Islet precursor cell (in vitro differentiated cells): Measurements from ENCODE around the gene NTF4.
"Not testable (repeated sequence)": the region's sequence is repeated elsewhere in the genome, so short reads cannot be mapped to it uniquely, and the experiment has no call there.

Experiments used
- DNase-seq: peaks from one replicate; pipeline ENCODE4 v3.0.0-alpha.2; 2018

The NTF4 gene

DNA sequence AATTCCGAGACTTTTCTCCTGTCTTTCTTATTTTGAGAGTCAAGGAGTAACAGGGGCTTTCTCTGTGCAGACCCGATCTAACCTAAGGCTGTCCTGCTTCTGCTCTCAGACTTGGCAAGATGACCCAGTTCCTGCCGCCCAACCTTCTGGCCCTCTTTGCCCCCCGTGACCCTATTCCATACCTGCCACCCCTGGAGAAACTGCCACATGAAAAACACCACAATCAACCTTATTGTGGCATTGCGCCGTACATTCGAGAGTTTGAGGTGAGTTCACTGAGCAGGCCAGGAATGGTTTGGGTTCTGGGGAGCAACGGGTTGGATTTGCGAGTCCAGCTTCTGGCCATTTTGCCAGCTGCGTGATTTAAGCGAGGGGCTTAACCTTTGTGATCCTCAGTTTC lies 21.7 kb upstream of the NTF4 start:
- no peak for DNase-seq

DNA sequence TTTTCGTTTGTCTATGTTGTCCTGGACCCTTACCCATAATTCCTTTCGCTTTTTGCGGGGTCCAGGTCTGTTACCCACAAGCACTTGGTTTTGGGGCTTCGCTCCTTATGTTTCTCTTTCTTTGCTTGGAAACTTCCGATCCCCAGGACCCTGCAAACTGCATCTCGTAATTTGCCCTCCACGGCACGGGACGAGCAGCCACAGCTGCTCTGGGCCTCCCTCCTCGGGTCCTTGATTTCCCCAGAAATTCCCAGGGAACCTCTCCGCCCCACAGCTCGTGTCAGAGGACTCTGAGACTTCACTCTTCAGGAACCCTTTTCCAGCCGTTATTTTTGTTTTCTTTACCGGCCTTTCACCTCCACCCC lies 21.2 kb upstream of the NTF4 start:
- DNase-seq, result no peak

DNA sequence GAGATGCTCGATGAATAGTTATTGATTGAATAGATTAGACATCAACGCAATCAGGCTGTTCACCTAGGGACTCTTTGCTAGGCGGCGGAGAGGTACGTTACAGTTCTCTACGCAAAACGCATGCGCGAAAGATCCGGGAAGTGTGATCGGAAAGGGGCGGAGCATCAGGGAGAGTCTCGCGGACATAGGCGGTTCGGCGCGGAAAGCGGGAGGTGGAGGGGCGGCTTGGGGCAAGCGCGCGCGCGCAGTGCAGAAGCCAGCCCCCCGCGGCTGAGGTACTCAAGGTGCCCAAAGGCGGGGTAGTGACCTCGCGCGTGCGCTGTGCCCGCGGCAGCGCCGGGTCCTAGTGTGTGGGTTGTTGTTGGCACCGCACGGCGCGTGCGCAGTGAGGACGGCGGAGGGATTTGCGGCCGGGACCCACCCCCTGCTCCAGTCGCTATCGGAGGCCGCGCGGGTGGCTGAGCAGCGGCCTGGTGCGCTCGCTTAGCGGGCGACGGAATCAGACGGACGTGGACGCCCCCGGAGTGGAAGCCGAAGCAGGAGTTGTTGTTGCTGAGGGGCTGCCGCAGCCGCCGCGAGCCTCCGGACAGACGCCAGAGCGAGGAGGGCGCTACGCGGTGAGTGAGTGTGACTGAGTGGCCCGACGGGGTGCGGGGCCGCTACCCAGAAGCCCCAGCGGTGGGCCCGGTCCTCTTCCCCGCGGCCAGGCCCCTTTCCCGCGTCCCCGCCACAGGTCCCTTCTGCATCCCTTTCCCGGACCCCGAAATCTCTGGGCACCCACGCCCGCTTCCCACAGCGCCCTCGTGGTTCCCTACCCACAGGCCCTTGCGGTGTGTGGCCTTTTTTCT lies 20.6 kb upstream of the NTF4 start, which contains the start of gene SNRNP70:
Gene SNRNP70 (plus strand): TSS at position 432 of the 848 bp plus-strand sequence. CDS start 964 bp downstream, outside the sequence.
- DNase-seq, result peak; percentile 100

DNA sequence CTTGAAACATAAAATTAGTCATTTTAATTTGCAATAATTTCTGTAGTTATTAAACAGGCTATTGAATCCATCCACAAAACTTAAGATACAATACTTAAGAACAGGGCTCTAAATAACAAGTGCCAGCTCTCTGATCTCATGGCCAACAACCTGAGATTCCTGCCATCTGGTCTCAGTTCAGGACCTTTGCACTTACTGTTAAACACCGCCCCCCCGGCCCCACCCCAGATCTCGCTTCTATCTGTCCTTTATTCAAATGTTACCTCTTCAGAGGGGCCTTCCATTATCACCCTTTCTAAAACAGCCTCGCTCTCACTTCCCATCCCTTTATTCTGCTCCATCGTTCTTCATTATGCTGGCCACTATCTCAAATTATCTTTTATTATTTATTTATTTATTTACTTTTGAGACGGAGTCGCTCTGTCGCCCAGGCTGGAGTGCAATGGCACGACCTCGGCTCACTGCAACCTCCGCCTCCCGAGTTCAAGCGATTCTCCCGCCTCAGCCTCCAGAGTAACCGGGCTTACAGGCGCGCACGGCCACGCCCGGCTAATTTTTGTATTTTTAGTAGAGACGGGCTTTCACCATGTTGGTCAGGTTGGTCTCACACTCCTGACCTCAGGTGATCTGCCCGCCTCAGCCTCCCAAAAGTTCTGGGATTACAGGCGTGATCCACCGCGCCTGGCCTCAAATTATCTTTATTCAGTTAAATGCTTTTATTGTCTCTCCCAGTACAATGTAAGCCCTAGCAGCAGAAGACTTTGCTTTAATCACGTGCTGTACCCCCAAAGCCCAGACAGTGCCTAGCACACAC lies 19.8 kb upstream of the NTF4 start:
- no peak for DNase-seq

GRCh38 chr19:49081273-49081672 lies 16.7 kb upstream of the NTF4 start:
- DNase-seq, result no peak

- DNase-seq, result no peak
Measured at GRCh38 chr19:49080392-49080791, 15.8 kb upstream of the NTF4 start.

DNA sequence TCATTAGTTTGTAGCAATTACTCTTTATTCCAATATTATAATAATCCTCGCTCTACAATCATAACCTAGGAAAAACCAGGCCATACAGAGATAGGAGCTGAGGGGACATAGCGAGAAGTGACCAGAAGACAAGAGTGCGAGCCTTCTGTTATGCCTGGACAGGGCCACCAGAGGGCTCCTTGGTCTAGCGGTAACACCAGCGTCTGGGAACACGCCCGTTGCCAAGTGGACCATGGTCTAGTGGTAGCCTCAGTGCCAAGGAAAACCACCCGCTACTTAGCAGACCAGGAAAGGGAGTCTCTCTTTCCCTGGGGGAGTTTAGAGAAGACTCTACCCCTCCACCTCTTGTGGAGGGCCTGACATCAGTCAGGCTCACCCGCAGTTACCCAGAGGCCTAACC lies 10.3 kb upstream of the NTF4 start:
- DNase-seq, result peak; percentile 69

GRCh38 chr19:49073514-49074378 lies 9.1 kb upstream of the NTF4 start:
- peak; percentile 77 for DNase-seq

- DNase-seq, result peak; percentile 79
Measured at GRCh38 chr19:49071860-49072547, 7.4 kb upstream of the NTF4 start.

GRCh38 chr19:49070416-49070815 lies 5.8 kb upstream of the NTF4 start:
- DNase-seq, result no peak

DNA sequence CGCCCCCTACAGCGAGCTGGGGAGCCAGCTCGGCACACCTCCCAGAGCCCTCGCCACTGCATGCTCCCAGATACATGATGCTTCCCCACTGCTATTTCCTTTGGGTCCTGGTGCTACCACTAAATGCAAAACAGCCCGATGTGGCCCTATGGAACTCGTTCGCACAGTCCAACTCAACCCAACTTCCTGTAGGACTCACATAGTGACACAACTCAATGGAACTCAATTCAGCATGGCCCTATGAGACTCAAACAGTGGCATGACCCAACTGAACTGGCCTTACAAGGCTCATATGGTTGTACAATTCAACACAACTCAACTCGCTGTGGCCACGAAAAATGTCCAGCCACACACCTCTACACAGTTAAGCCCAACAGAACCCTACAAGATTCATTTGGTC lies 4.4 kb upstream of the NTF4 start:
- no peak for DNase-seq

- DNase-seq, result no peak
Measured at GRCh38 chr19:49067554-49067953, 2.9 kb upstream of the NTF4 start.

- no peak for DNase-seq
Measured at GRCh38 chr19:49065905-49066512, 1.4 kb upstream of the NTF4 start.

DNA sequence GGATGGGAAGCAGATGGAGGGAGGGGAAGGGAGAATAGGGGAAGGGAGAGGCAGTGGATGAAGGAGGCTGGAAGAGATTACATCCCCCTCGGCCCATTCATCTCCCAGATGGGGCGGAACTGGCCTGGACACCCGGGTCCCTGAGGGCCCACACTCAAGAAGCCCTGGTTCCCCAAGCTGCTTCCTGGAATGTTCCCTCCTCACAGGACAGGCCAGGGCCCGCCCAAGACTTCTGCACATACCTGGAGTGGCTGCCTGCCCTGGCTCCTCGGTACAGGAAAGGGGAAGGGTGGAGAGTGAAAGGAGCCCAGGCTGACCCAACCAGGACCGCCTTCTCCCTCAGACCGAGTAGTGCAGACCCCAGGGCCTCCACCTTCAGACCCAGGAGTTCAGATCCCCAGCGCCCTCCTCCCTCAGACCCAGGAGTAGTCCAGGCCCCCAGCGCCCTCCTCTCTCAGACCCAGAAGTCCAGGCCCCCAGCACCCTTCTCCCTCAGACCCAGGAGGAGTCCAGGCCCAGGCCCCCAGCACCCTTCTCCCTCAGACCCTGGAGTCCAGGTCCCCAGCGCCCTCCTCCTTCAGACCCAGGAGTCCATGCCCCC lies 489 bp downstream of the NTF4 start:
- DNase-seq, result peak; percentile 84

DNA sequence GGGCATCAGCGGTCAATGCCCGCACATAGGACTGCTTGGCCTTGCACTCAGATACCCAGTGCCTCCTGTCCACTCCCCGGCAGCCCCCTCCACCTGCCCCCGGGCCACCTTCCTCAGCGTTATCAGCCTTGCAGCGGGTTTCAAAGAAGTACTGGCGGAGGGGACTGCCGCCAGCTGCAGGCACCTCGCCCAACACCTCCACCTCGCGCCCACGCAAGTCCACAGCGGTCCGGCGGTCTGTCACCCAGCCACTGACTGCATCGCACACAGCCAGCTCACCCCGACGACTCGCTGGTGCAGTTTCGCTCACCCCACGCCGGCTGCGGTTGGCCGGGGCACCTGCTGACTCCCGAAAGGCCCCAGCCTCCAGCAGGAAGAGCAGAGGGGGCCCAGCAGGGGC lies 3.2 kb downstream of the NTF4 start:
- DNase-seq, result no peak

- no peak for DNase-seq
Measured at GRCh38 chr19:49061000-49061399, 3.6 kb downstream of the NTF4 start.

DNA sequence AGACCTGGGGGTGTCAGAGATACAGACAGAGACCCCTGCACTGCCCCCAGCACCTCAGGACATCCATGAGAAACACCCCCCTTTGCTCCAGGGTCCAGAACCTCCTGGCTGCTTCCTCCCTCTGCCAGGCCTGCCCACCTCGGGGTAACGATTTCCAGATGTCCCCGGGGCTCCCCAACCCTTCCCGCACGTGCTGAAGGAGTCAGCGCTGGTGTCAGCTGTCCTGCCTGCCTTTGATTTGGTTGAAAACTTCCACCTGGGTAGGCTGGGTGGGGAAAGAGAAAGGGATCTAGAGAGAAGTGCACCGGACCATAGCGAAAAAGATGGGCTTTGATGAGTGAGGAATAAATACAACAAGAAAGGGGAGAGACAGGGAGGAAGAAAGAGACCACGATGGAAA lies 5.6 kb downstream of the NTF4 start:
- DNase-seq, result no peak

- DNase-seq, result peak; percentile 63
Measured at GRCh38 chr19:49058562-49058961, 6.1 kb downstream of the NTF4 start.

DNA sequence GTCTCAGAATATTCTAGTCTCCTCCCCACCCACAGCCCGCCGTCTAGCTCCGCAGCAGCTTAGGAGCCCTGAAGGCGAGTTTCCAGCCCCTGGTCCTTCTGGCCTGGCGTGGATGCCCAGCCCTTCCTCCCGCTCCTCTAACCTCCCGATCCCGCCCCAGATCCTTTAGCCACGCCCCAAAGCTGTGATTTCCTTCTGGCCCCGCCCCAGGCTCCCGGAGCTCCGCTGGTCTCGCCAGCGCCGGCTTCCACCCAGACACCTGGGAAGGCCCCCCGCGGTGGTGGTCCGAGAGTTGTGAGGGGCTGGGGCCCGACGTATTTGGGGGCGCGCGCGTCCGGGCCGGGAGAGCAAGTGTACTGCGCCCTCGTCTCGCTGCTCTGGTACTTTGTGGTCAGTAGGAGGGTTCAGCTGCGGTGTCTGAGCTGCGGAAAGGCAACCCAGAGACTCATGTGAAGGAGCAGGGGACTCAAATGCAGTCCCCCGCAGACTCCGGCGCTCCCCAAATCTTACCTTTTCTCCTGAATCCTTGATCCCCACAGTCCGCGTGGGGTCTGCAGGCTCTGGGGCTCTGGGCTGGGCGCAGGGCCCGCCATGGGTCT lies 6.9 kb downstream of the NTF4 start, which contains the start of gene CGB7:
Gene CGB7 (minus strand): TSS at position 114 of the 599 bp plus-strand sequence. CDS start 2,374 bp downstream, outside the sequence.
- DNase-seq, result peak; percentile 91

DNA sequence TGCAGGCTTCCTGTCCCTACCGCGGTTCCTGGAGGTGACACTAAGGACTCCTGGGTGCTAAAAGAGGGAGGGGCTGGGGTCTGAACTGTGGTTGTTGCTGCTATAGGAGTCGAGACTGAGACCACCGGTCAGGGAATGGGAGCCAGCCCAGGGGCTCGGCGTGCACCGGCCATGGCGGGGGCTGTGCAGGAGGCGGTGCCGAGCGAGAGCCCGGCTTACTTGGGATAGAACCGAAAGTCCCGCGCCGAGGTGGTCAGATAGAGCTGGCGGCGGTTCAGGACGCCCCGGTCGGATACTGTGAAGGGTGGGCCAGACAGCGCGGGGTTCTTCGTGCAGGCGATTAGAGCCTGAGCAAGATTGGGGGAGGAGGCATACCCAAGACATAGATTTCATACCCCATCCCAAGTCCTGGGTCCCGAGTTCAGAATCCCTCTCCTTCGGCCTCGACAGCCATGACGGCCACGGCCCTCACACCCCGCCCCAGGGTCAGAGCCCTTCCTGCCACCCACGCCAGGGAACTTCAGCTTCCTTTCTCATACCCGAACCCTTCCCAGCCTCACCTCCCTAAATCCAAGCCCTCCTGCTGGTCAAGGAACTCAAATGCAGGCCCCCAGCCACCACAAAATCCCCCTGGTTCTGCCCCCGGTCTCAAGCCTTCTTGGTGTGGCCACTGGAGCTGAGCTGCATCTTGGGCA lies 7.6 kb downstream of the NTF4 start:
- not testable (repeated sequence) for DNase-seq
